Upper lobe of left lung (tissue), 6 donors: ENCODE measurements around the gene BTRC. TPM values are rescaled to one million over a fixed set of nuclear protein-coding genes. Genes with fewer than 3 reads are reported as not detected.

Experiments
- ATAC-seq, 2 donors: fragments of 200-7000 bp; cut with Tn5 transposase; one replicate each; pipeline ENCODE4 v1.9.1; 2022; ENCODE audit warnings: mild to moderate bottlenecking in 2 of 2, moderate library complexity in 2 of 2; ENCODE audit not compliant: low FRiP score in 2 of 2
- DNase-seq, 2 donors: peaks; one replicate each; pipeline ENCODE4 v3.0.0-alpha.2; 2019 to 2020
- H3K27ac ChIP-seq, 4 donors: fragments of 200-600 bp; sonication (generic); one replicate each; pipeline ENCODE4 v1.5.1; 2016 to 2019
- H3K27me3 ChIP-seq, 4 donors: fragments of 200-600 bp; sonication (generic); one replicate each; pipeline ENCODE4 v1.5.1; 2017 to 2019
- H3K36me3 ChIP-seq, 4 donors: fragments of 200-600 bp; sonication (generic); one replicate each; pipeline ENCODE4 v1.5.1; 2016 to 2019
- H3K4me1 ChIP-seq, 4 donors: fragments of 200-600 bp; sonication (generic); one replicate each; pipeline ENCODE4 v1.5.1; 2018 to 2019
- H3K4me3 ChIP-seq, 4 donors: fragments of 200-600 bp; sonication (generic); one replicate each; pipeline ENCODE4 v1.5.1; 2017 to 2019; ENCODE audit warnings: mild to moderate bottlenecking in 2 of 4, moderate library complexity in 1 of 4
- H3K9me3 ChIP-seq, 4 donors: fragments of 200-600 bp; sonication (generic); one replicate each; pipeline ENCODE4 v1.5.1; 2018 to 2019
- EP300 ChIP-seq, 4 donors: sonication (generic); formaldehyde crosslinking; IDR thresholded peaks; one replicate each; pipeline ENCODE4 v1.5.1; 2017; ENCODE audit warnings: antibody characterized with exemption in 4 of 4, control low read depth in 2 of 4
- POLR2A ChIP-seq, 4 donors: fragments of 450-650 bp; IDR thresholded peaks; one replicate each; pipeline ENCODE4 v1.5.1; 2016 to 2017; ENCODE audit warnings: antibody characterized with exemption in 4 of 4, mild to moderate bottlenecking in 2 of 4
- POLR2AphosphoS5 ChIP-seq, 2 donors: sonication (generic); formaldehyde crosslinking; IDR thresholded peaks; one replicate each; pipeline ENCODE4 v1.5.1; 2017; ENCODE audit warnings: antibody characterized with exemption in 2 of 2
- WGBS, 2 donors: methylation state at CpG; one replicate each; pipeline ENCODE4 v1.1.5; 2017 to 2018; 5-methylcytosine and 5-hydroxymethylcytosine counted together
- total RNA-seq, 6 donors: library from RNA; depleted of rRNA in 4 of 6; stranded (reverse); fragments of >200 nt in 4 of 6; gene quantifications; one replicate each; pipeline versions ENCODE4 v1.1.0 to v1.2.1, GENCODE V29; 2016 to 2021
- TF ChIP-seq, protein P1 (sequence below), 6 experiments: fragments of 450-650 bp in 4 of 6; fragments of 200-600 bp in 2 of 6; sonication (generic) in 2 of 6; IDR thresholded peaks; one replicate each; pipeline ENCODE4 v1.5.1; 2016 to 2019; ENCODE audit warnings: antibody characterized with exemption in 6 of 6
- donor health status: DM: no; HTN: no; CAD: no; lungs with moderate emphysema.
- donor health status: DM: no; HTN: yes; CAD: no; lungs with severe emphysema.

The BTRC gene
- total RNA-seq, 6 donors from 2014 or later, result 8.5 to 21.0 (median 11.6) TPM

DNA sequence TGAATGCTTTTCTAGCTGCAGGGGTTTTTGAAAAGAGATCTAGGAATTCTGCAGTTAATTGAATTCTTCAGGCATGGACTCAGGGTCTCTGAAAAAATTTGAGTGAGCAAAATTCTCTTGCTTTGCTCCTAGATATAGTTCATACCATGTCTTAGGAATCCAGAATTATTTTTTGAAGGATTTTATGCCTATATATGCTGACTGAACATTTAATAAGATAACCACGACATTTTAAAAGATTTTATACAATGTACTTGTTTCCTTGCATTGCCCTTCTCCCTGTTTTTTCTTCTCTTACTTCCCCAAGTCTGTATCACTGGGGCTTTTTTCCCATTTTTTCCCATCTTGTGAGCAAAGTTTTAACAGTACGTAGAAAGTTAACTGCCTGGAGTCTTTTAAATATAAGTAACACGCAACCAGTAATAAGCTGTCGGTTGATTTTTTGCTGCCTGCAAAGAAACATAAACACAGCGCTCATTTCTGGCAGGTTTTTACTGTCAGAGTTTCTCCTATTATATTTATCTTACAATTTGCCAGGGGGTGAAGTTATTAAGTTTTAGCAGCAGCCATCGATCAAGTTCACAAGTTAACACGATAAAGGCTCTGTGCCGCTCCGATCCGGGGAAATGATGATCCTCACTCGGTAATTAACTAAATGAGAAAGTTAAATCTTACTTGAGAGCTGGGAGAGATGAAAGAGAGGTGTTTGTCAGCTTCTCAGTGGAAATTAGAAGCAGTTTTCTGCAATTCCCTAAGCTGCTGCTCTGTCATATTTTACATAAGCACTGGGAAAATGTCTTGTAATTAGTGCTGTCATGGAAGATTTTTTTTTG lies 153.1 kb downstream of the BTRC start:
- no peaks in the 10 kb centered on the region for H3K9me3 ChIP-seq
- DNase-seq (no peak), ATAC-seq (no peak)
- H3K4me3 ChIP-seq, result no peak overlapping the region
- TF ChIP-seq POLR2A (IDR thresholded peaks at IDR 0.05) (no peak), EP300 (IDR thresholded peaks at IDR 0.05) (no peak), POLR2AphosphoS5 (IDR thresholded peaks at IDR 0.05) (no peak)
- TF ChIP-seq, protein P1, sequence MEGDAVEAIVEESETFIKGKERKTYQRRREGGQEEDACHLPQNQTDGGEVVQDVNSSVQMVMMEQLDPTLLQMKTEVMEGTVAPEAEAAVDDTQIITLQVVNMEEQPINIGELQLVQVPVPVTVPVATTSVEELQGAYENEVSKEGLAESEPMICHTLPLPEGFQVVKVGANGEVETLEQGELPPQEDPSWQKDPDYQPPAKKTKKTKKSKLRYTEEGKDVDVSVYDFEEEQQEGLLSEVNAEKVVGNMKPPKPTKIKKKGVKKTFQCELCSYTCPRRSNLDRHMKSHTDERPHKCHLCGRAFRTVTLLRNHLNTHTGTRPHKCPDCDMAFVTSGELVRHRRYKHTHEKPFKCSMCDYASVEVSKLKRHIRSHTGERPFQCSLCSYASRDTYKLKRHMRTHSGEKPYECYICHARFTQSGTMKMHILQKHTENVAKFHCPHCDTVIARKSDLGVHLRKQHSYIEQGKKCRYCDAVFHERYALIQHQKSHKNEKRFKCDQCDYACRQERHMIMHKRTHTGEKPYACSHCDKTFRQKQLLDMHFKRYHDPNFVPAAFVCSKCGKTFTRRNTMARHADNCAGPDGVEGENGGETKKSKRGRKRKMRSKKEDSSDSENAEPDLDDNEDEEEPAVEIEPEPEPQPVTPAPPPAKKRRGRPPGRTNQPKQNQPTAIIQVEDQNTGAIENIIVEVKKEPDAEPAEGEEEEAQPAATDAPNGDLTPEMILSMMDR (IDR thresholded peaks at IDR 0.05), result no peak
- H3K27me3 ChIP-seq, result no peaks in the 10 kb centered on the region
- no peak overlapping the region for H3K27ac ChIP-seq
- no peaks in the 10 kb centered on the region for H3K4me1 ChIP-seq
- no peaks in the 10 kb centered on the region for H3K36me3 ChIP-seq
- 77 to 81% methylated on average over 11 of the region's 11 CpGs for WGBS, 2 donors

DNA sequence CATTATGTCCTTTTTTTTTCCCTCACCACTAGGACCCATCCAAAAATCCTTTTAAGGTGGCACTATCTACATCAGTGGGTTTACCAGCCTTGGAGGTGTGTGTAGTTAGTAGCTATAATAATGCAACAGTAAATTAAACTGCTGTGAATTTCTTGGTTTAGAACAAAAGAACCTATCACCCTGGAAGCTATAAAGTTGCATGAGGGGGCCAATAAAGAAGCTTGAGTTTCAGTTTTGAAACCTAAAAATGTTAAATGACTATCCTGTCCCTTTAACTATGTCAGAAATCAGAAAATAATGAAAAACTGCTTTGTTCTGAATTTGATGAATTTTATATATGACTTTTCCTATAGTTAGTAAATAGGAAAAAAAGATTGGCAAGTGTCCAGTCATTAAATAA lies 153.9 kb downstream of the BTRC start:
- Histone ChIP-seq H3K27me3 (no peaks in the 10 kb centered on the region), H3K27ac (no peak overlapping the region), H3K4me1 (no peaks in the 10 kb centered on the region), H3K36me3 (no peaks in the 10 kb centered on the region), H3K9me3 (no peaks in the 10 kb centered on the region), H3K4me3 (no peak overlapping the region)
- DNase-seq (no peak), ATAC-seq (no peak)
- TF ChIP-seq POLR2AphosphoS5 (IDR thresholded peaks at IDR 0.05) (no peak), POLR2A (IDR thresholded peaks at IDR 0.05) (no peak), EP300 (IDR thresholded peaks at IDR 0.05) (no peak)
- TF ChIP-seq, protein P1 (IDR thresholded peaks at IDR 0.05), result no peak

GRCh38 chr10:101511938-101512337 lies 158.0 kb downstream of the BTRC start:
- H3K4me1 ChIP-seq, result no peaks in the 10 kb centered on the region
- DNase-seq (no peak), ATAC-seq (no peak)
- no peaks in the 10 kb centered on the region for H3K27me3 ChIP-seq
- H3K4me3 ChIP-seq, result no peak overlapping the region
- no peaks in the 10 kb centered on the region for H3K36me3 ChIP-seq
- H3K27ac ChIP-seq, result no peak overlapping the region
- no peaks in the 10 kb centered on the region for H3K9me3 ChIP-seq
- TF ChIP-seq POLR2A (IDR thresholded peaks at IDR 0.05) (no peak), EP300 (IDR thresholded peaks at IDR 0.05) (no peak), POLR2AphosphoS5 (IDR thresholded peaks at IDR 0.05) (no peak)
- TF ChIP-seq, protein P1 (IDR thresholded peaks at IDR 0.05), result no peak

- no peak for ATAC-seq
- no peak overlapping the region for H3K27ac ChIP-seq
These were observed 158.8 kb downstream of the BTRC start for GRCh38 chr10:101512738-101513137.

More at GRCh38 chr10:101512738-101513137, 158.8 kb downstream of the BTRC start:
- DNase-seq, result no peak
- Histone ChIP-seq H3K4me3 (no peak overlapping the region), H3K4me1 (no peaks in the 10 kb centered on the region), H3K36me3 (no peaks in the 10 kb centered on the region), H3K27me3 (no peaks in the 10 kb centered on the region), H3K9me3 (no peaks in the 10 kb centered on the region)
- TF ChIP-seq POLR2A (IDR thresholded peaks at IDR 0.05) (no peak), POLR2AphosphoS5 (IDR thresholded peaks at IDR 0.05) (no peak), EP300 (IDR thresholded peaks at IDR 0.05) (no peak)
- TF ChIP-seq, protein P1 (IDR thresholded peaks at IDR 0.05), result no peak
